GM19025 (cell line): ENCODE results near the gene SH3YL1.

Source experiments
- ATAC-seq: cut with Tn5 transposase; IDR thresholded peaks from one replicate; pipeline ENCODE4 v1.9.1; 2021; ENCODE audit warnings: mild to moderate bottlenecking, low read depth, moderate library complexity; ENCODE audit not compliant: unreplicated experiment

The SH3YL1 gene

DNA sequence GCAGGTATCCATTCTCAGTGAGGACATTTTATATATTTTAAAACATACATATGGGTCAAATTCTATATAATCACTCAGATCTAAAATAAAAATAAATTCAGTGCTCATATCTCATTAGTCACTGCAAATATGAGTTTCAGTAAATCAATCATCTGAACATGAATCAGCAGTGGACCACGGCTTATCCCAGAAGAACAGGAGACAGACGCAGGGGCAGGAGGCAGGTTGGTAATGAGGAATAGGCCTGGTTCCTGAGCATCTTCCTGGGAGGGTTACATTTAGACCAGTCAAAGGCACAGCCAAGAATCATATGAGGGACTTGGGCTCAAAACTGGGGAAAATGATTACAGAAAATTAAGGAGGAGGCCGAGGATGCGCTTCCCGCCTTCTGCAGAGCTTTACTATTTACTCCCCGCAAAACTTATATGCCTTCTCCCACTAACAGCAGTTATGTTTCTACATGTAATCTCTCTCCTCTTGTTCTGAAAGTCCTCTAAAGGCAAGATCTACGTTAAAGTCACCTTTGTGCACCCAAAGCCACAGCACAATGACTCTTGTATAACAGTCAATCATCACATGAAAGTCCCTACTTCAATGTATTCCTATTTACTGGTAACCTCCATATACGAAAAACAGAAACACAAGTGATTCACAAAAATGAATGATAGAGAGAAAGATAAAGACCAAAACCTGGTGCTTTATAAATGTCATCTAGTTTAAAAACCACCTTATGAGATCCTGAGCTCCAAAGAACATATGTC is 35.1 kb downstream of the SH3YL1 start:
- no peak for ATAC-seq

DNA sequence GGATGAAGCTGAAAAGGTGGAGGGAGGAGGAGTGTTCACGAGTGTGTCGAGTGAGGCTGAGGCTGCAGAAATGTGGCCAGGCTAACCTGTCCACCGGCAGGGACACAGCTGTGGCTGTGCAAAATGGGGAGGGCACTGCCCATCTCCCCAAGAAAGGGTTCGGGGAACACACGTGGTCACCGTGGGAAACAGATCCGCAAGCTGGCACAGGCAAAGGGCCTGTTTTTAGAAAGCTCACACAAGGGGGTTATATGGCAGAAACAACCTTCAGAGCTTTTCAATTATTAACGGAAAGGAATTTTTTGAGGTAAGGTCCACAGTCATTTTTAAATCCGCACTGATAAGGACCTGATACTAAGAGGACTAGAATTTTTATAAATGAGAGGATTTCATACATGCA is 35.7 kb downstream of the SH3YL1 start:
- ATAC-seq: no peak

DNA sequence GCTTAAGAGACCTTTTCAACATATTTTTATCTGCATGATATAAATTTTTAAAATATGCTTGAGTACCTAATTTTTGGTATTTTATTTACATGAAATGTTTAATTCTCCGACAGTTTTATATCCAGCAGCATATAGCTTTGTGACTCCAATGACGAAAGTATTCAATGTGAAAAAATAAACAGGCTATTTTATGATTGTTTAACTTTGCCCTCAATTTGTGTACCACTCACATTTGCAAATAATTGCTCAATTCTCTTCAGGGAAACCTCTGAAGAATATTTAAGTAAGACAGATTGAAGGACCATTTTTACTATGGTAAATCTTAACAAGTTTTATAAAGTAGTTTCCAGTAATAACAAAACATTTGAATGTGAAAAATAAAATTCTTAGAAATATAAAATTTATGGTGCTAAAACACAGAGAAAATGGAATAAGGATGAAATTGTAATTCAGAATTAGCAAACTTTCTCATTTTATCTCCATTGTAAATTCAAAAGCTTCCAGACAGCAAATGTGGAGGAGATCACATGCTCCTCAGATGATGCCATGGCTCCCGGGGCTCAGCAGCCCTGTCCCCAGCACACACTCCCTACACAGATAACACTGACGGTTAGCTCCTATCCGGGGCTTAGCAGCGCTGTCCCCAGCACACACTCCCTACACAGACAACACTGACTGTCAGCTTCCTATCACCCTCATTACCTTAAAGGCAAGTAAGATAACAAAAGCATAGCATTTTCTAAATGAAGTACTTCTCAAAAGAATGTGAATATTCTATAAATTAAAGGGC is 39.7 kb downstream of the SH3YL1 start:
- ATAC-seq: no peak

DNA sequence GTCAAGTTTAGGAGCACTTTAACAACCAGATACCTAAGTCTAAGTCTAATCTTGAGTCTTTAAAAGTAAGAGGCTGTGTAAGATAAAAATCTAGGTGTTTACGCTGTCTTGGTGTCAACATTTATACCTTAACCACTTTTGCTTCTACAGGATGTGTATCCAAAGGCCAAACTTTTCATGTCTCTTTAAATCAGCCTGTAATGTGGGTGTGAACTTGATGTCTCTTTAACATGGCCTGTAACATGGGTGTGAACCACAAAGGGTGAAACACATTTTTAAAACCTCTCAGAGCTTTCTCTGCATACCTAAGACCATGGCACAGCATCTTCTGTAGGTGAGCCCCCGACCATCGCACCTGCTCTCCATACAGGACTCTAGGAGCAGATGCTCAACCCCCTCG is 40.4 kb downstream of the SH3YL1 start:
- ATAC-seq: no peak

DNA sequence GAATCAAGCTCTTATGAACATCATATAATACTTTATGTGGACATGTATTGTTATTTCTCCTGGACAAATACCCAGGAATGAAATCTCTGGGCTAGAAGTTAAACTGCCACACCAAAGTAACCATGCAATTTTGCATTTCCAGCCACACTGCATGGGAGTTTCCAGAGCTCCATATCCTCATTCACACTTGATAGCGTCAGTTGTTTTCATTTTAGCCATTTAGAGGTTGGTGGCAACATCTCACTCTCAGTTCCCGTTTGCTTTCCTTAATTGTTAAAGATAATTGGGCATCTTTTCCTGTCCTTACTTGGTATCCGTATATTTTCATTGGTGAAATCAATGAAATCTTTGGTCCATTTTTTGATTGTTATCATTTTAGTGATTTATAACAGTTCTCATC is 47.8 kb downstream of the SH3YL1 start:
- no peak for ATAC-seq

DNA sequence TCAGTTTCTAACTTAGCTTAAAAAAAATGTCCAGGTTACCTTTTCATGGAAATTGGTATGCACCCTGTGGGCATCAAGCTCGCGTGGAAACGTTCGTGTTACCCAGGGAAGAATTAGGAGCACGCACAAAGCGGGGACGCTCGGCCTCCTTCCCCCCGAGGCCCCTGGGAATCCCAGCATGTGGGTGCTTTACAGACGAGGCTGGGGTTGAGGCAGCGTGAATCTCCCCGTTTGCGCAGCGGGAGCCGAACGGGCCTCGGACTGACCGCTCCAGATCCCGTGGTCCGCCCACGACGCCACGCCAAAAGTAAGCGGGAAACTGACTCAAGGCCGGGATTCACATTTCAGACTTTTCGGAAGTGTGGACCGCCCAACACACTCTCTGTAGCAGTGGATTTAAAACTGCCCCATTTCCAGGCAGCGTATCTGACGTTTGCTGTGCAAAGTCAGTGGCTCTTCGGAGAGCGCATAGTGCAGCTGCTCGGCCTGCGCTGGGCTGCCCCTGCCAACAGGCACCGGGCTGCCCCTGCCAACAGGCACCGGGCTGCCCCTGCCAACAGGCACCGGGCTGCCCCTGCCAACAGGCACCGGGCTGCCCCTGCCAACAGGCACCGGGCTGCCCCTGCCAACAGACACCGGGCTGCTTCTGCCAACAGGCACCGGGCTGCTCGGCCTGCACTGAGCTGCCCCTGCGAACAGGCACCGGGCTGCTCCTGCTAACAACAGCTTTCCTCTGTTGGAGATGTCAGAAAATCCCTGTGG is 49.7 kb downstream of the SH3YL1 start:
- ATAC-seq: no peak

DNA sequence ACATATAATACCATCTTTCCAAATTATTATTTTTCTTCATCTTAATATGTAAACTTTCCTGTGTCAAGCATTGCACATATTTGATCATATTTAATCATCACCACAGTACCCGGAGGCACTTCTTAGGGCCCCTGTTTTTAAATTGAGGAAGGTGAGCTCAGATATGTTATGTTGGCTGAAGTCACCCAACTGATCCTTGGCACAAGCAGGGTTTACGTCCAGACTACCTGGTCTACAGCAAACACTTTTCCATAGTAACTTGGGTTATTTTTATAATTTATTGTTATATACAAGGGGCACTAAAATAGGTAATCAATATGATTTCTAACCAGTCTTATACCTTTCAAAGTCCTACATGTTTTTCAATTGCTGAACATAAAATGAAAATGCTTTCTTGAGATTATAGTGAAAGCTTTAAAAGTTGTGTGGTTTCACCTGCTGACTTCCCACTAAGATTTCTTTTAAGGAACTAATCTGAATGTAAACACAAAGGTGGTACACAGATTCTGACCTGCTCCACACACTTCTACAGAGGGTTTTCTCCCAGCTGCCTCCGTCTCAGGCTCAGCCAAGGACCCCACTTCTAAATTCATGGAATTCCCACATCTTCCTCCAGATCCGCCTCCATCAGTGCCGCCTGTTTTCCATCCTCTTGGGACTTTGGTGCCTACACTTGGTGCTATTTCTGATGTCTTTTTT is 52.2 kb downstream of the SH3YL1 start:
- no peak for ATAC-seq

DNA sequence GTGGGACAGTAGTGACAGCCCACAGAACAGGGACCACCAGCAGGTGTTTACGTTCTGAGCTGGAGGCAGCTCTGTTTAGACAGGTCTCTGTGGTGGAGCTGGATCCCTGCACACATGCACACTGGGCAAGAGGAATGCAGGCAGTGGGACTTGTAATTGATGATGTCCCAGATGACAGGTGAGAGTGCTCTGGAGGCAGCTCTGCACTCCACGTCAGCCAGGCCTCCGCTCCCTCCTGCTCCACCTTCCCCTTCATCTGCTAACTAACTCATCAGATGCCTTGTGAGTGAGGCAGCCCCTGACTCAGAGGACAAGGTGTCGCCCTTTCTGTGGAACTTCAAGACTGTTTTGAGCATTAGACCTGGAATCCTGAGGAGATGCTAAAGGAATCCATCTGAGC is 53.2 kb downstream of the SH3YL1 start:
- ATAC-seq: no peak

DNA sequence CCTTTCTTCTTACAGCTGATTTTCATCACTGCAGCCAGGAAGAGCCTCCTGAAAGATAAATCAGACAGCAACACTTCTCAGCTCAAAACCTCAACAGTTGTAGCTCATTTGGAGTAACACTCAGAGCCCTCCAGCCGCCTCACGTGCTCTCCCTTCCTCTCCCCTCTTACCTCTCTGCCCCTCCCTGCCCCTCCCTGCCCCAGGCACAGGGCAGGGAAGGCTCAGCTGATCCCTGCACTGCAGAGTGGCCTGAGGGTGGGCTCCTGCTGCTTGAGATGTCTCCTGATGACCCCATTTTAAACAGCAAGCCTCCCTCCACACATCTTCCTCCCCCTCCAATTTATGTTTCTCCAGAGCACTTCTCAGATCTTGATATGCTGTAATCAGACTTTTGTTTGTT is 54.4 kb downstream of the SH3YL1 start:
- no peak for ATAC-seq

DNA sequence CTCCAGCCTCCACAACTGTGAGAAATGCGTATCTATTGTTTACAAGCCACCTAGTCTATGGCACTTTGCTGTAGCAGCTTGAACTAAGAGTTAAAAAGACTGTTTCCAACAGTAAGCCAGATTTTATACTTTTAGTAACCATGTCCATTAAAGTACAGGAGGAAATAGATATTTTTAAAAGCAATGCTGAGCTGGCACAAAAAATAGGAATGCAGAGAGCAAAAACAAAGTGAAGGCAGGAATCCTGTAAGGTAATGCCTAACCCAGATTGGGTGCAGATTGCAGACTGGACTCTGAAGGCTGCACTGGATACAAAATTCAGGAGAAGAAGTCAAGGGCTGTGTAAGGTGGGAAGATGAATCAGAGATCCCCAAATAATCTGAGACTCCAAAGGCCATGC is 55.5 kb downstream of the SH3YL1 start:
- no peak for ATAC-seq

DNA sequence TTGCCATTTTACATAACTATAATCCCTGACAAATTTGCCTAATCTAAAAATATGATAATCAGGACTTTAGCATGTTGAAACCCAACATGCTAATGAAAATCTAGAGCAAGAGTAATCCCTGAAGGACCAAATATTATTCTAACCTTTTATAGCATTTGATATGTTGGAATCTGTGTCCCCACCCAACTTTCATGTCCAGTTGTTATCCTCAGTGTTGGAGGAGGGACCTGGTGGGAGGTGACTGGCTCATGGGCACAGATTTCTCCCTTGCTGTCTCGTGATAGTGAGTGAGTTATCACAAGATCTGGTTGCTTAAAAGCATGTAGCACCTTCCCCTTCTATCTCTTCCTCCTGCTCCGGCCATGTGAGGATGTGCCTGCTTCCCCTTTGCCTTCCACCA is 59.8 kb downstream of the SH3YL1 start:
- no peak for ATAC-seq

DNA sequence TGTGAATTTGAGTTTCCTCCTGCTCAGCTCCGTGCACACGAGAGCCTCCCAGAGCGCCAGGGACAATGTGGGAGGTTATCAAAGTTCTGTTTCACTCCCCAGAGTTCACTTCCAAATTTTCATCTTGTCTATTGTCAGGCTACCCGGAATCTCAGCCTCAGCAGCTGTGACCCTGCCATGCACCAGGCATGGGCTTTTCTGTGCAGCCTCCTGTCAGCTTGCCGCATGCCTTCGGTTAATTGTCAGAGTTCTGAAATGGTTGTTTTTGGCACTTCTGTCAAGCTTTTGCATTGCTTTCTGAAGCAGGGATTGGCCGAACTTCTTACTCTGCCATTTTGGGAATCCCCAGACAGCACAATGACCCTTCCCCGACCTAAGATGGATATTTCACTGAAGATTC is 60.4 kb downstream of the SH3YL1 start:
- no peak for ATAC-seq

DNA sequence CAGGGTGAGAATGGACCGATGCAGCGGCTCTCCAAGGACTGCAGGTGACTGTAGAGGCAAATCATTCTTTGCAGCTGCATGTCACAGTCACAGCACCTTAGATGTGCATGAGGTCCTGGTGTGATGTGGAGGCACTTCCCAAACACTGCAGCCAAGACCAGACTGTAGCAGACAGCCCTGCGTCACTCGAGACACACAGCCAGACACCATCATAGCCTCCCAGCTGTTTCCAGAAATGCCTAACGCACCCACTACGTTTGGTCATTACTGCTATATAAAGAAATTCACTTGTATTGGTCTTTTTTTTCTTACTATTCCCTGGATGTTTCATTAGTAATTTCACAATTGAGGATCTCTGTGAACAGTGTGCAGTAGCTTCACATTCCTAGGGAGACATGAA is 60.9 kb downstream of the SH3YL1 start:
- ATAC-seq: no peak

DNA sequence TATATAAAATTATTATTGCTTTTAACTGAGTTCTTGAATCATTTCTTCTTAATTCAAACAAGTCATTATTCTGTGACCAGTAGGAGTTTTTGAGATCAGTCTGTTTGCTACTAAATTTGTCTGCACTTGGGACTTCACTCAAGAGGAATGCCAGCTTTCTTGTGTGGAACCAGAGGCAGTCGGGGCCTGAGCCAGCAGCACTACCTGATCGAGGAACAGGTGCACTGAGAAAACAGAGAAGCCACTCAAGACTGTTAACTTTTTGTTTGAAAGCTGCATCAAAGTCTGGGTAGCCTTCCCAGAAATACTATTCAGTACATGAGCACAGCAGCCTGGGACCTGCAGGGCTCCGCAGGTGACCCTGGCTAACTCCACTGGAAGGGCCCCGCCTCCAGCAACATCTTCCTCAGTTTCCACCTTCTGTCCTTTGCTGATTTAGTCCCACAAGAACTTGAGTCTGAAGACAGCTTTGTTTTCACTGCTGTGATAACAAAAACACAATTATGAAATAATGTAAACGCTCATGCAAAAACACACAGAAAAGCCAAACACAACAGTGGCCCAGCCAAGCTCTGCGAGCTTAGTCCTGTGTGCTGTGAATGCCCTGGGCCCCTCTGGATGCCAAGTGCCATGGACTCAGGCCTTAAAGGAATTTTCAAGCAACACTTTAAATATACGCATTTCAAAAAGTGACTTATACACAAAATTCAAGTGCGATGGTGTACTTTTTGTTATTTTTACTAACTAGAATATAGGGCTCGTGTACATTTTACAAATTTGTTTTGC is 62.0 kb downstream of the SH3YL1 start:
- ATAC-seq: no peak

DNA sequence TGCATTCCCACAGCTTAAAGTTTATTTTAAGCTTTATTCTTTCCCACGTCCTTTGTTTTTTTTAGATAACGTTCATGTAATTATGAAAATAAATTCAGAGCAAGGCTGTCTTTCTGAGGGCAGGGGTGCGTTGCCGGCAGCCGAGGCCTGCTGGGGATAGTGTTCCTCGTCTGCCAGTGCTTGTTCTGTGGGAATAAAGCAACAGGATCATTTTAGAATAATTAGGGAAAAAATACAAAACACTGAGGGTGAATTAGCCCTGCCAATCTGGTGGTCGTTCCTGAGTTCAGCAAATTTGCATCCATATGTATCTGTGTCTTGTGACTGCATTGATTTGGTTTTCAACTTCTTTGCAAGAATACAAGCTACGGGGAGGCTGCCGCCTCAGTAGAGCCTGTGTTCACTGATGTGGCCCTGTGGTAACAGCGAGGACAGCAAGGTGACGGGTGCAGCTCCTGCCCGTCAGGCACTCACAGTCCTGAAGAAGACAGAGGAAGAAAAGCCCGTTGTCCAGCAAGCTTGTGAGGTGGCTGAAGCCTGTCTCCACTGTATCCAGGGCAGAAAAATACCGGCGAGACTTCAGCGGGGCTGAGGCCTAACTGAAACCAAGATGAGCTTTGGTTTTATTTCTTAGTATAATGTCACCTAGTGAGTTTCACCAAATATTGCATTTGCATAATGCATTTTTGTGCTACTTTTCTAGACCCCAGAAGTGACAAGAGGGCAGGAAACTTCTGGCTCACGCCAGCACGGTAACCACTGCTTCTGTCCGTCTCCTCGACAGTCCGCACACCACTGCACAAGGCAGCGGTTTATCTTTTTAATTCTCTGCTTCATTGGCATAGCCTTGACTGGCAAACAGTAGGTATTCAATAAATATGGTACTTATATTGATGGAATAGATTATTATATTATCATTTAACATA is 64.5 kb downstream of the SH3YL1 start:
- no peak for ATAC-seq

DNA sequence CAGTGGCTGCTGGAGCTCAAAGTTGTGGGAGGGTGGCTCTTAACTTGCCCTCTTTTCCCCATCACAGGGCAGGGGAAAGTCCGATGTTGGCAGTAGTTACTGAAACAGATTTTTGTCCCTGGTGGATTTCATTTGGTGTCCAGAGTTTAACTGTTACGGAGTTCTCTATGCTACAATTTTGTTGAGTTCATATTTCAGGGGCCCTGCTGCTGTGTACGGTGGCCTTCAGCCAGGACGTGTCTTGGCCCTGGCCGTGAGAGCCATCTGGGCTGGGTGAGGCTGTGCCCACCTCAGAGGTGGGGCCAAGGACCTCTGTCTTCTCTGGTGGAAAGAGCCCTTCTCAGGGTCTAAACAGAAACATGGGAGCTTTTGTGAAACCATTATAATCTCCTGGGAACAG is 67.4 kb downstream of the SH3YL1 start:
- ATAC-seq: no peak

DNA sequence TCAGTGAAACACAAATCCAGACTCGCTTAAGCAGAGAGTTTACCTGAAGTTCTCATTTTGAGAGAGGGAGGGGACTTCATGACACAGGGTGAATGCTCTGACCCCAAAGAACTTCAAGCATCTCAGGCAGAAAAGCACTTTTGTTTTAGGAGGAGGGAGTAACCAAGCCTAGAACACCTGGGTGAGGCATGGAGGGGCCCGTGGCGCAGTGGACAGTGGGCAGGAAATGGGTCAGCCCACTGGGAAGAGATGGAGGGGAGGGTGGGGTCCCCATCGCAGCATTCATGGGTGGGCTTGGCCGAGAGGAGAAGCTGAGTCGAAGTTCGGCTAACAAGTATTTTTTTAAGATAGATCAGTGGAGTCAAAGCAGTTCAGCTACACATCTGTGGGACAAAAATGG is 67.9 kb downstream of the SH3YL1 start:
- ATAC-seq: no peak

DNA sequence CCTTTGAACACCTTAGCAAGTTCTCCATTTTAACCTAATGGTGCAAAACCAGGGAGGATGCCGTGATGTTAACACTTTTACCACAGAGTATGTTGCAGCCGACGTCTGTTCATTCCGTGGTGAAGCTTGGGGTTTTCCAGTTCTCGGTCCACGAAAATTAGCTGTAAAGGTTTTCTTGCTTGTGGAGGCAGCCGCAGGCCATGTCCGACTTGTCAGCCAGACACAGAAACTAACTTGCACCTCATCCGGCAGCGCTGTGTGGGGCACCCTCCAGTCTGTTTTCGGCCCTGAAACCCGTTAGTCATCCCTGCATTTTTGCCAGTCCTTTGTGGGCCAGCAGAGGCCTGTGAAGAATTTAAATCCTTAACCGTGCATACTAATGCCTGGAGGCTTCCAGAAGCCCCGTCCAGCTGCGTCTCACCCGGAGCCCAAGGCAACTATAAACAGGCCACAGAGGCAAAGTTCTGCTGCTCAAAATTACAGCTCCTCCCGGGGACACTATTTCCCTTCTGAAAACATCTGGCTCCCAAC is 70.6 kb downstream of the SH3YL1 start:
- ATAC-seq: no peak
